ENCODE data around the gene CTSH.
"Not testable (repeated sequence)": the region's sequence is repeated elsewhere in the genome, so short reads cannot be mapped to it uniquely, and the experiment has no call there.

DNA sequence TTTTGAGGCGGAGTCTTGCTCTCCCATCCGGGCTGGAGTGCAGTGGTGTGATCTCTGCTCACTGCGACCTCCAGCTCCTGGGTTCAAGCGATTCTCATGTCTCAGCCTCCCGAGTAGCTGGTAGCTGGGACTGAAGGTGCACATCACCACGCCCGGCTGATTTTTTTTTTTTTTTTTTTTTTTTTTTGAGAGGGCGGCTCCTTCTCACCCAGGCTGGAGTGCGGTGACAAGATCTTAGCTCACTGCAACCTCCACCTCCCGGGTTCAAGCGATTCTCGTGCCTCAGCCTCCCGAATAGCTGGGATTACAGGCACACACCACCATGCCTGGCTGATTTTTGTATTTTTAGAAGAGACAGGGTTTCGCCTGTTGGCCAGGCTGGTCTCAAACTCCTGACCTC is 67.9 kb downstream of the CTSH start:
- TF ChIP-seq, protein P1, sequence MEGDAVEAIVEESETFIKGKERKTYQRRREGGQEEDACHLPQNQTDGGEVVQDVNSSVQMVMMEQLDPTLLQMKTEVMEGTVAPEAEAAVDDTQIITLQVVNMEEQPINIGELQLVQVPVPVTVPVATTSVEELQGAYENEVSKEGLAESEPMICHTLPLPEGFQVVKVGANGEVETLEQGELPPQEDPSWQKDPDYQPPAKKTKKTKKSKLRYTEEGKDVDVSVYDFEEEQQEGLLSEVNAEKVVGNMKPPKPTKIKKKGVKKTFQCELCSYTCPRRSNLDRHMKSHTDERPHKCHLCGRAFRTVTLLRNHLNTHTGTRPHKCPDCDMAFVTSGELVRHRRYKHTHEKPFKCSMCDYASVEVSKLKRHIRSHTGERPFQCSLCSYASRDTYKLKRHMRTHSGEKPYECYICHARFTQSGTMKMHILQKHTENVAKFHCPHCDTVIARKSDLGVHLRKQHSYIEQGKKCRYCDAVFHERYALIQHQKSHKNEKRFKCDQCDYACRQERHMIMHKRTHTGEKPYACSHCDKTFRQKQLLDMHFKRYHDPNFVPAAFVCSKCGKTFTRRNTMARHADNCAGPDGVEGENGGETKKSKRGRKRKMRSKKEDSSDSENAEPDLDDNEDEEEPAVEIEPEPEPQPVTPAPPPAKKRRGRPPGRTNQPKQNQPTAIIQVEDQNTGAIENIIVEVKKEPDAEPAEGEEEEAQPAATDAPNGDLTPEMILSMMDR (CRISPR knock-in tag; IDR thresholded peaks at IDR 0.05) = not testable (repeated sequence)
- not testable (repeated sequence) for TF ChIP-seq NFIC (IDR thresholded peaks at IDR 0.05; ENCODE audit: low read length); ZC3H4 (CRISPR knock-in tag; IDR thresholded peaks at IDR 0.05; ENCODE audit: borderline replicate concordance); NR2C2 (CRISPR knock-in tag; IDR thresholded peaks at IDR 0.05; ENCODE audit: borderline replicate concordance); IRF2 (CRISPR knock-in tag; IDR thresholded peaks at IDR 0.05)
